HG03025 (cell line): ENCODE results near the gene MAPK12.

ENCODE experiments used
- ATAC-seq: cut with Tn5 transposase; IDR thresholded peaks from one replicate; pipeline ENCODE4 v1.9.1; 2021; ENCODE audit warnings: mild to moderate bottlenecking, moderate library complexity; ENCODE audit not compliant: unreplicated experiment, low FRiP score

MAPK12 gene

DNA sequence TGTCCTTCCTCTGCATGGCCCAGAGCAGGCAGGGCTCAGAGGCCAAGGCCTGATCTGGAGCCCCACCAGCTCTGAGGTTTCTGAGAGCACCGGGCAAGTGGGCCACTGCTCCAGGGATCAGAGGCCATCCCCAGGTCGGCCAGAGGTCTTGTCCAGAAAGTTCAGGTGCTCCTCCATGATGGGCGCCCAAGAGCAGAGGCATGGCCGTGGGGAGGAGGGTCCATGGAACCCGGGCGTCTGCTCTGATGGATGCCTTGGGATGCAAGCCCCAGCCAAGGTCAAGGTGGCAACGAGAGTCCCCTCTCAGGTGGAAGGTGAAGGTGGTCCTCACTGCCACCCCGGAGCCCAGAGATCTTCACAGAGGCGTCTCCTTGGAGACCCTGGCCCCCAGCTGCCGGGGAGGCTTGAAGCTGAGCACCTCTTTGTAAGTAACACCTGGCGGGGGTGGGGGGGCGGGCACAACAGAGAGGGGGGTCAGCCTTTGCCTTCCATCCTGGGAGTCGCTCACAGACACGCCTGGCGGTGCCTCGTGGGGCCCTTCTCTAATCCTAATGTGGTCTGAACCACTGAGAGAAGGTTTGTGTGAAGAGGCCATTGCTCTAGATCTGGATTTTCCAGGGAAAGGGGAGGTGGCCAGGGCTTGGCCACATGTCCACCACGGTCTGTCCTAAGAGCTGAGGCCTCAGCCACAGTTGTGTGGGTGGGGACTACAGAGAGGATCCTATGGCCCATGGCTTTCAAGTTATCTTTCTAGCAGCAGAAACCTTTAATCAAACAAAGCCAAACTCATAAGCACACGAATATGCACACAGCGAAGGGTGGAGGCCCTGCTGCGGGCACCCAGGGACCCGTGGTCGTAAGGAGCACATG, 8.2 kb downstream of the MAPK12 start:
- ATAC-seq = no peak

DNA sequence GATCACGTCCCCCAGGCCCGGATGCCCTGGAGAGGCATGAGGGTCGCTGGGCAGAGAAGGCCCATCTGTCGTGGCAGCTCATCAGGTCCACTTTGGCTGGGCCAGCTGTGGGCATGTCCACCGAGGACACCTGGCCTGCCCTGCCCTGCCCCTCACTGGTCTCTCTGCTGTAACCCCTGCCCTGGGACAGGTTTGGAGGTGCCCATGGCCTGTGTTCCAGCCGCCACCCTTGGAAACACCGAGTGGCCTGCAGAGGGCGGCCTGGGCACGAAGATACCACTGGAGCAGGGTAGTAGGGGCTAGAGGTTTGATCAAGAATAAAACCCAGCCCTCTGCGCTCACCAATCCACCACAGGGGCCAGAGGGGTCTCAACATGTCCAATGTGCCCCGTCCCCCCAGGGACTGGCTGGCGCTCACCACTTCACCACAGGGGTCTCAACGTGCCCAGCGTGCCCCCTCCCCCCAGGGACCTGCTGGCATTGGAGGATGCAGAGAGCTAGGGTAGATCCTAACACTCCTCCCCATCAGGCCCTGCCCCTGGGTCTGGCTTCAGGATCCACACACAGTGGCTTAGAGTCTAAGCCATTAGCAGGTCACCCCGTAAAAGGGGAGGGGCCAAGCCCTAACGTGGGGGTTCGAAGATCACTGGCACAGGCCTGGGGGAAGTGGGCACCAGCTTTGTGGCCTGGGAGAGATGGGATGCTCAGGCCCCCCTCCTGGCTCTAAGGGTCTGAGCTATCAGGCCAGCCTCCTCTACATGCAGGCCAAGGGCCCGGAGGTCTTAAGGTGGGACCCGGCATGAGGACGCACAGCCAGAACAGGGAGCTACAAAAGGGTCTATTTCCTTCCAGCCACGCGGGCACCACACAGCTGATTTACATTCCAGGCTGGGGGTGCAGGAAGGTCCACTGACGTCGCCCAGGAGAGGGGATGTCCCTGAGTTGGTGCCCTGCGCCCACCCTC, 9.1 kb downstream of the MAPK12 start:
- ATAC-seq = no peak

DNA sequence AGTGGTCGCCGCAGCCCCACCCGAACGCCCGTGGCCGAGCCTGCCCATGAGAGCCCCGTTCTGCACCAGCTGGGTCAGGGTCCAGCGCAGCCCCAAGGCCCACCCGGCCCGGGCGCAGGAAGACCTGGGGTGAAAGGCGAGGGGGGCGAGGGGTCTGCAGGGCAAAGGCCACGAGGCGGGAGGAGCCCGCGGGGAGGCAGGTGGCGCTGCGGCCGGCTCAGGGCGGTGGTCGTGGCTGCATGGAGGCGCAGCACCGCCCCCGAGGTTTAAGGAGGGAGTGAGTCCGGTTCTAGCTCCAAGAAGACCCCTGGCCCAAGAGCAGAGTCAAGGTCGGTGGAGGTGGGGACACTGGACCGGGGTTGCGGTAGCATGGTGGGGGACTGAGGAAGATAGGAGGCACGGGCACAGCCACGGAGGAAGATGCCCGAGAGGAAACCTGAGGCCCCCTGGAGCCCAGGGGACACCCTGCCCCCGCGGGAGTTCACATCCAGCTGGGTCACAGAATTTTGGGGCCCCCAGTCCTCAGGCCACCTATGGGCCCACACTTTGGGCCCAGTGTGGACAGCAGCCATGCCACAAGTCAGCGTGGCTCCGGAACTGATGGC, 9.9 kb downstream of the MAPK12 start:
- no peak for ATAC-seq

DNA sequence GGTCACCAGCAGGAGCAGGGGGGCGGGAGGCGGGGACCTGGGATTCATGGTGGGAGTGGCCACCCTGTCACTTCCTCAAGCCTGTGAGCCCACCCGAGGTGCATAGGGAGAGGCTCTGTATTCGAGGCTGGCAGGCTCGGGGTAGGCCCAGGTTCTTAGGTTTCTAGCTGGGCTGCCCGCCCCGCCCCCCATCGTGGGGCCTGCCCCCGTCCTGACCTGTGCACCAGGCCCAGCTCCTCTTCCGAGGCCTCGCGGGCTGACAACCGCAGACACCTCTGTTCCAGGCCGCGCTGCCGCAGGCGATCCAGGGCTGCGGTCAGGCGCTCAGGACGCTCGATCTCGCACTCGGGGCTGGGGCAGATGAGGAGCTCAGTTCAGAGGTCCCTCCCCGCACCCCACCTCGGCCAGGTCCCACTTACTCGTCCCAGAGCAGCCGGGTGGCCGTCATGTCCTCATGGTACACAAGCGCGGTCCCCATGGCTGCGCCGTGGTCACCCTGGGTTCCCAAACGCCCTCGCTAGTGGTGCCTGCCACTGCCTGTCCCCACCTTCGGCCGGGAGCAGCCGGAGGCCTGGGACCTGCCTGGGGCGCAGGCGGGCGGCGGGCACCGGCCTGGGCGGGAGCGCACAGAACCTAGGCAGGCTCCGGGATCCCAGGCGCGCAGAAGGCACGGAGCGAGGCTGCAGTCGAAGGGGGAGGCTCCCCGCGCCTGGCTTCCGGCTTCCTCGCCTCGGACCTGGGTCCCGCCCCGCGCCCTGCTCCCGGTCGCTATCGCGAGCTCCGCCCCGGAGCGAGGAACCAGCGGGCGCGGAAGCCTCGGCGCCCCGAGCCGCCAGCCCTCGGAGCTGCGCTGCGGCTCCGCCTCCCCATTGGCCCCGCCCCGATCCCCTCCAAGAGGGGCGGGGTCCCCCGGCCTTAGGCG, 10.7 kb downstream of the MAPK12 start, which contains the start of gene HDAC10:
Gene HDAC10 (minus strand): TSS at position 711 of the 922 bp plus-strand sequence. CDS start 233 bp downstream, at position 478.
- no peak for ATAC-seq

DNA sequence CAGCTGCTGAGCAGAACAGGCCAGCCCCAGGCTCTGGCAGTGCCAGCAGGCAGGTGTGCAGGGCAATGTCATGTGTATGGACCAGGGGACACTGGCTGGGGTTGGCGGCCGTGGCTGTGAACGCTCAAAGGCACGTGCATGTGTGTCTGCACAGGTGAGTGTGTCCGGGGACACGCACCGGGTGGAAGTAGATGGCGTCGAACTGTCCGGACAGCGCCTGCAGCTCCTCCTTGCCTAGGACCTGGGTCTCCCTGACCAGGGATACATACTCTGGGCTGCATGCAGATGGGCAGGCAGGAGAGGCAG, 11.3 kb downstream of the MAPK12 start:
- no peak for ATAC-seq

DNA sequence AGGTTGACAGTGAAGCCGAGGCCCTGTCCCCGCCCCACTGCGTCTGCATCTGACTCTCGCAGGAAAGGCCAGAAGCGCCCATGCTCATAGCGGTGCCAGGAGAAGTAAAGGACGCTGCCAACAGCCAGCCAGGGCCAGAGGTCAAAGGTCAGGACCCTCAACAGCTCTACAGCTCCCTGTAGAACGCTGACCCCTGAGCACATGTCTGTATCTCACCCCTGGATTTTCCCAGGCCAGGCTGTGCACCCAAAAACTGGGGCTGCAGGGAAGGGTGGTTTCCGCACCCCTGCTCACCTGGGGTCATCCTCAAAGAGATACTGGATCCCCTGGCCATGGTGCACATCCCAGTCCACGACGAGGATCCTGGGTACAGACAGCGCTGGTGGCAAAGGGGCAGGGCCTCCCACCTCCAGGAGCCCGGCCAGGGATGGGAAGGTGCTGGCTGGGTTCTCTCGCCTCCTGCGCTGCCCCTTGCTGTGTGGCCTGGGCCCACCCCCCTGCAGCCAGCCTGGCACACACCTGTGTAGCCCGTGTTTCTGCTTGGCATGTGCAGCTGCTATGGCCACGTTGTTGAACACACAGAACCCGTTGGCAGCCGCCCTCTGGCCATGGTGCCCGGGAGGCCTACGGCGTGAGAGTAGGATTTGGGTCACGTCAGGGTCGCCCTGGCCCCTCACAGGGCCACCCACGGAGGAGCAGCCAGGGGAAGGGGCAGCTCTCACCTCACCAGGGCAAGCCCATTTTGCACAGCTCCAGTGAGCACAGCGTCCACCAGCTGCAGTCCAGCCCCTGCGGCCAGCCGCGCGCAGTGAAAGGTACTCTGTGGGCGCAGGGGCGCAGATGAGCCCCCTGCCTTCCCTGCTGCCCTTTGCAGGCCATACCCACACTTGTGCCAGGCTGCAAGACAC, 11.9 kb downstream of the MAPK12 start:
- ATAC-seq = no peak

DNA sequence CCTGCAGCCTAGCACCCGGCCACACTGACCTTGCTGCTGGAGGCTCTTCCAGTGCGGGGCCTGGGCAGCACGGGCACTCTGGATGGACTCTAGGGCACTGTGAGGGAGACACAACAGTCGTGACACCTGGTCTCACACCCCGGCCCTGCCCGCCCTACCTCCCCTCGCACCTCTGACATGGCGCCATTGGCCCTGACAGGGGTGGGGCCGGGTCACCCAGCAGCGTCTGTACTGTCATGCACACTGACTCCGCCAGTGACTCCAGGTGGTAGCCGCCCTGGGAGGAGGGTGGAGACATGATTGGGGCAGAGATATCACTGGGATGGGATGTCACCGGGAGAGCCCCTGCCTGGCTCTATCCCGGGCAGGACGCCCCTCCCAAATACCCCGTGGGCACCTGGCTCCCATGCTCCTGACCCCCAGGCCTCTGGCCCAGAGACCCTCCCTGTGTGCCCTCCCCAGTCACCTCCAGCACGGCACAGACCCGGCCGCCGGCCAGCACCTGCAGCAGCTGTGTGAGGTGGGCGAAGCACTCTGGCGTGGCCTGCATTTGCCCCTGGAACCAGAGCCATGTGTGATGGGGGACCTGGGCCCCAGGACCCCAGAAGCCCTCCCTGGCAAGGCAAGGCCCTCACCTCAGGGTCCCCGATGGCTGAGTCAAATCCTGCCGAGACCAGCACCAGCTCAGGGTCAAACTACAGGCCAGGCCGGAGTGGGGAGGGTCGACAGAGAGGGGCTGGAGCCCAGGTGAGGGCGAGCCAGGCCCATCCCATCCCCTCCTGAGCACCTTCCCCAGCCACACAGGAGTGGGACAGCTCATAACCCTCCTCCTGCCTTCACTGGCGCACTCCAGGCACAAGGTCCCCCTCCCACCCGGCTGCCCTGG, 13.0 kb downstream of the MAPK12 start:
- ATAC-seq = no peak

DNA sequence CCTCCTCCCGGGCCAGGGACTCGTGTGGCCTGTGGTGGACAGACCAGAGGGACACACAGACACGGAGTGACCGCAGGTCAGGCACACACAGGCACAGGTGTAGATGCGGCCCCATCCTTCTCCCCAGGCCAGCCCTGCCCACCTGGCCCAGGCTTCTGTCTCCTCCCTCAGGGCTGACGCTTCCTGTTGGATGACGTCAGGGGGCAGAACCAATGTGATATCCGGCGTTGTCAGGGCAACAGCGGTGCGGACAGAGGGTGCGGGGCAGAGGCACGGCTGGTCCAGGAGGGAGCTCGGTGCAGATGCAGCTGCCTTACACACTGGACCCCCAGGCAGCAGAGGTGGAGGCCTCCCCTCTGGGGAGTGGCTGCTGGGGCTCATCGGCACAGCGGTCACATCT, 13.7 kb downstream of the MAPK12 start:
- no peak for ATAC-seq

DNA sequence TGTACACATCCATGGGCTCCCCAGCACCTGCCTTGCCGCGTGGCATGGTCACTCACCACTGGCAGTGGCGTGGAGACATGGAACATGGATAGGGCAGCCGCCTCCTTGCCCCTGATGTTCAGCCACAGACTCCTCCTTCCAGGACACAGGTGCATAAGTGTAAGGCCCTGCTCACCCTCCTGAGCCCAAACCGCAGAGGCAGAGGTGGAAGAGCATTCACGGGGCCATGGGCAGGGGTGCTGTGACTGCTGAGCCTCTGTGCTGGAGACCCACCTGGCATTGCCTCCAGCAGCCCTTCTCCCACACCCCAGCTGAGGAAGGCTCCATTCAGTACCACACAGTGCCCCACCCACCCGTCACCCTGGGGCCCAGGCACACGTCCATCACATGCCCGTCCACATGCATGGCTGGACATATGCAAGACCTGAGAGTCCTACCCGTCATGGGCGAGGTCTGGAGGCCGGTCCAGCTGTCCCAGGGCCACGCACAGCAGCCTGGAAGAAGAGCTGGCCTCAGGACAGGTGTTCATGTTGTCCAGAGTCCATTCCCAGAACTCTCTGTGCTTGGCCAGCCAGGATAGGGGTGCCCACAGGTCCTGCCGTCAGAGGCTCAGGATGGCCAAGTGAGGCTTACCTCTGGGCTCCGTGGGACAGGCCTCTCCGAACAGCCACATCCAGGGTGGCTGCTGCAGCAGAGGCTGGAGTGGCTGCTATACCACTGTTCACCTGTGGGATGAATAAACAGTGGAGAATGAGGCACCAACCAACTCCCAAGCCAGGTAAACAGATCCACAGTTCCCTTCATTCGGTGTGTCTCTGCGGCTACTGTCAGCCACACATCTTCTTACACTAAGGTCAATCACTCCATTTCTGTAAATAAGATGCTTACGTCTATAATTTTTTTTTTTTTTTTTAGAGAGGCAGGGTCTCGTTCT, 15.0 kb downstream of the MAPK12 start:
- no peak for ATAC-seq

DNA sequence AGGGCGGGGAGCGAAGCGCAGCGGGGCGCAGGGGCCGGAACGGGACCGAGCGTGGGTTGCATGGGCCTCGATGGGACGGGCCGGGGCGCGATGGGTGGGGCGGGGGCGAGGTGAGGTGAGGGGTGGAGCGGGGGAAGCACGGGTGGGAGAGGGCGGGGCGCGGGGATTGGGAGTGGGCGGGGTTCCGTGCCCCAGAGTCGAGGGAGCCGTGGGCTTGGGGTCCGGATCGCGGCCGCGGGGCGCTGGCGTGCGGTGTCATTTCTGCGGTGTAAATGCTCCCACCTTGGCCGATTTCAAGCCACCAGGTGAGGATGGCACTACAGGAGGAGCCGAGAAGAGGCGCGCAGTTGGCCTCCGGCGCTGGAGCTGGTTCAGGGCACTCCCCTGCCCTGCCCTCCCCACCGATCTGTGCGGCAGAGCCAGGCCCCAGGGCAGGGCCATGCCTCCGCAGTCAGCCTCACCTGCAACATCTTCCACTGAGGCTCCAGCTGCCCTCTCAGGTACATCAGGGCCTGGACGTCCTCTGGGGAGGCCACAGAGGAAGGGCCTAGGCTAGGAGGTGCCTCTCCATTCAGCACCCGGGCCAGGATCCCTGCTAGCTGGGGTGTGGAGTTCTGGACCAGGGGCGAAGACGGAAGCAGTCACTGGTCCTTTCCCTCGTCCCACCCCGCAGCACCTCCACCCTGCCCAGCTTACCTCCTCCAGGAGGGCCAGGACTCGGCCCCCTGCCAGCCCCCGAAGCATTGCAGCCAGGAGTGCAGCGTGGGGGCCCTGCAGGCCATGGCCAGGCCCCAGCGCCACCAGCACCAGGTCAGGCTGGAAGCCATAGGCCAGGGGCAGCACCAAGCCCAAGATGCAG, 16.0 kb downstream of the MAPK12 start:
- no peak for ATAC-seq

DNA sequence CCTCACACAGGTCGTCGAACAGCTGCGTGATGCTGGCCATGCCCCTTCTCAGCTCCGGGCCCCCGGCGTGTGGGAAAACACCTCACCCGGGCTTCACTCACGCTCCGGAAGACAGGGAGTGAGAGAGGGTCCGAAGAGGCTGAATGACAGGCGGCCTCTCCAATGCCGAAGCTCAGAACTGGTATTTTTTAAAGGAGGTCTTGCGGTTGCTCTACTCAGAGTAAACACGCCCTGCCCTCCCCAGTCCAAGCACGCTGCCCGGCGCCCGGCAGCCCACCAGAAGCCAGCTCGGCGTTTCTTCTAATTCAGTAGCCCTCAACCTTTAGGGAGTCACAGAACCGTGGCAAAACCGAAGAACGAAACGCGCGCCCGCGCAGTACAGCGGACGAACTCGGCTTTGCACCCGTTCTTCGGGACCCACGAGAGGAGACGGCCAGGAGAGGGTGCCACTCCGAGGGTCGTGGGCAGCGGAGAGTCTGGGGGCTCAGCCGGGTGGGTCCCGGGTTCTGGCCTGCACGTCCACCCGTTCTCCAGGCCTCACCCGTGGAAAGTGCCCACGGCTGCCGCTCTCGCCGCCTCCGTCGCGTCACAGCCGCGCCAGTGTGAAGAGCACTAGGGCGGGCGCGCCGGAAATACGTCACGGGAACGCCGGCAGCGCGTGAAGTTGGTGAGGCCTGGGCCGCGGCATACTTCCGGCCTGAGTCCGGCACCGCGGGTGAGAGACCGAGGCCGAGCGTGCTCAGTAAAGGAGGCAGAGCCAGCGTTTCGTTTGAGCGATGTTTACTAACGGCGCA, 16.9 kb downstream of the MAPK12 start, which contains the start of gene TUBGCP6:
Gene TUBGCP6 (minus strand): TSS at position 604 of the 794 bp plus-strand sequence. CDS start 564 bp downstream, at position 40.
- peak; percentile 74 for ATAC-seq

DNA sequence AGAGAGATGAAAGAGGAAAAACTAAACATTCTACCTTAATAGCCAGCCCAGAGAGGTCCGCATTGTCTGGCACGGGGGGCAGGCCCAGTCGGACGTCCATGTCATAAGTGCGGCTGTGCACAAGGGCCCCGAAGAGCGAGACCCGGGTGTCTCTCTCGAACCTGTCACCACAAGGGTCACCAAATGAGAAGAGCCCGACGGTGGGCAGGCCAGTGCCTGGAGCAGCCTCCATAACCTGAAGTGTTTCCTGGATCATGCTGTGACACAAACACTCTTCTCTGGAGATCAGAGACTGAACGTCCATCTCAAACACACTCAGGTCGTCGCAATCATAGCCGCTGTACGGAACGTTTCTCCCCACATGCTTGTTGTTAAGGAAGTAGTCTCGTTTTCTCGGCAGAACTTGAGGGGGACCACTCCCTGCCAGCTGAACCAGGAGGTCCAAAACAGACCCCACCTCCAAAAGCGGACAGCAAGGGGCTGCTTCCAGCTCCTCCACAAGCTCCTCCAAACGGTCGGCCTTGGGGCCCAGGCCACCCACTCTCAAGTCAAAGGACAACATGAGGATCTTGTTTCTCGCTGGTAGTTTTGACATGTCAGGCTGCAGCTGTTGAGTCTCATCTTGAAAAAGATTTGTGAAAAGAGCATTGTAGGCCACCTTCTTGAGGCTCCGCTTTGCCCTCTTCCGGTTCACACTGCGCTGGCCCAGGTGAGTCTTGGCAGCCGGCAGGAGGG, 17.6 kb downstream of the MAPK12 start:
- no peak for ATAC-seq

DNA sequence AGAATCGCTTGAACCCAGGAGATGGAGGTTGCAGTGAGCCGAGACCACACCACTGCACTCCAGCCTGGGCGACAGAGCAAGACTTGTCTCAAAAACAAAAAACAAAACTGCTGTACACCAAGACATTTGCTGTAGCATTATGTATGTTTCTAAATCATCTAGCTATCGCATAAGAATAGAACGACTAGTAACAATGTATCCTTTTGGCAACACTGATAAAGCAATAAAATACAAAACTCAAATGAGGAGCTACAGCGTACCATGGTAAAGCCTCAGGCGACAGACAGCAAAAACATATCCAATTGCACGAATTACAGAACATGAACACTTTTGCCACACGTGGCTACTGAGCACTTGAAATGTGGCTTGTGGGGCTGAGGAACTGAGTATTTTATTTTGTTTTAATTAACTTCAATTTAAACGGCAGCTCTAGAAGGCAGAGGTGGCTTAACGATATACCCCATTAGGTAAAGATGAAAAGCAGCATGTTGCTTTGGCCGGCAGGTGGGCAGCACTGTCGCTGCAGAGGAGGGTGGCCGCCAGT, 19.0 kb downstream of the MAPK12 start:
- ATAC-seq = no peak

DNA sequence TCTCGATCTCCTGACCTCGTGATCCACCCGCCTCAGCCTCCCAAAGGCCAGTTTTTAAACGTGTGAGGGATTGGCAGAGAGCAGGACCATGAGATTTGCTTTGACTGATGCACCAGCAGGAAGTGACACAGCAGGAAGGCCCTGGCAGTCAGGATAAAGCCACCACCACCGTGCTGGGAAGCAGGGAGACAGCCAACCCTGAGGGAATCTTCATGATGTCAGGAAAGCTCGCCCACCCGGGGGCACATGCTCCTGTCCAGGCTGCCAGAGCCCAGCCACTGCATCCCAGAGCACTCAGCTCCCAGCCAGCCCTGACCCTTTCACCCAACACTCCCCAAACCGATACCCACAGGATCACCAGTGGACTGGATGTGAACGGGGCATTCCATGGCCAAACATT, 22.7 kb downstream of the MAPK12 start:
- ATAC-seq = no peak
